Measurements from ENCODE around the gene TM4SF5.

TM4SF5 gene

GRCh38 chr17:4786516-4786915 is 14.8 kb downstream of the TM4SF5 start:
- Histone ChIP-seq H3K9me3 (no peaks in the 10 kb centered on the region), H3K27ac (no peak overlapping the region), H3K4me3 (ENCODE audit: low read depth in 1 of 2, low read length in 1 of 2) (no peak overlapping the region), H3K27me3 (peaks cover 96% of the 10 kb centered on the region), H3K36me3 (no peaks in the 10 kb centered on the region), H3K4me1 (ENCODE audit: control insufficient read depth in 1 of 2, insufficient read depth in 1 of 2, low read depth in 1 of 2, low read length in 1 of 2) (peaks cover 24 to 34% of the 10 kb centered on the region in 2 experiments)
- TF ChIP-seq CTCF (IDR thresholded peaks at IDR 0.05): no peak

- Histone ChIP-seq H3K9me3 (no peaks in the 10 kb centered on the region), H3K27ac (no peak overlapping the region), H3K36me3 (no peaks in the 10 kb centered on the region), H3K4me1 (ENCODE audit: control insufficient read depth in 1 of 2, insufficient read depth in 1 of 2, low read depth in 1 of 2, low read length in 1 of 2) (peaks cover 24 to 34% of the 10 kb centered on the region in 2 experiments), H3K4me3 (ENCODE audit: low read depth in 1 of 2, low read length in 1 of 2) (no peak overlapping the region), H3K27me3 (peaks cover 96% of the 10 kb centered on the region)
- TF ChIP-seq CTCF (IDR thresholded peaks at IDR 0.05): no peak
Observed at GRCh38 chr17:4788159-4788806, 16.6 kb downstream of the TM4SF5 start.

- H3K4me1 ChIP-seq (ENCODE audit: control insufficient read depth in 1 of 2, insufficient read depth in 1 of 2, low read depth in 1 of 2, low read length in 1 of 2): peaks cover 24 to 34% of the 10 kb centered on the region in 2 experiments
- TF ChIP-seq CTCF (IDR thresholded peaks at IDR 0.05): no peak
- peaks cover 96% of the 10 kb centered on the region for H3K27me3 ChIP-seq
Observed at GRCh38 chr17:4788807-4789700, 17.4 kb downstream of the TM4SF5 start, which contains the start of gene GLTPD2. TSS of gene GLTPD2 (plus strand) at chr17:4788964. CDS start at chr17:4789012, 48 bp downstream.

GRCh38 chr17:4789701-4789950 is 17.9 kb downstream of the TM4SF5 start:
- Histone ChIP-seq H3K4me3 (ENCODE audit: low read depth in 1 of 2, low read length in 1 of 2) (peak overlapping the region; percentile 79 to 84), H3K9me3 (no peaks in the 10 kb centered on the region), H3K36me3 (no peaks in the 10 kb centered on the region), H3K4me1 (ENCODE audit: control insufficient read depth in 1 of 2, insufficient read depth in 1 of 2, low read depth in 1 of 2, low read length in 1 of 2) (peaks cover 24 to 34% of the 10 kb centered on the region in 2 experiments), H3K27me3 (peaks cover 92% of the 10 kb centered on the region), H3K27ac (peak overlapping the region; percentile 90)
- no peak for TF ChIP-seq CTCF (IDR thresholded peaks at IDR 0.05)

More at GRCh38 chr17:4788807-4789700, 17.4 kb downstream of the TM4SF5 start, which contains the start of gene GLTPD2:
- Histone ChIP-seq H3K36me3 (no peaks in the 10 kb centered on the region), H3K27ac (peak within 1 kb of the TSS; percentile 90), H3K4me3 (ENCODE audit: low read depth in 1 of 2, low read length in 1 of 2) (peak within 1 kb of the TSS; percentile 79 to 84), H3K9me3 (no peaks in the 10 kb centered on the region)

GRCh38 chr17:4789951-4790704 is 18.4 kb downstream of the TM4SF5 start:
- Histone ChIP-seq H3K27ac (peak overlapping the region; percentile 90), H3K36me3 (no peaks in the 10 kb centered on the region), H3K4me1 (ENCODE audit: control insufficient read depth in 1 of 2, insufficient read depth in 1 of 2, low read depth in 1 of 2, low read length in 1 of 2) (peaks cover 24 to 34% of the 10 kb centered on the region in 2 experiments), H3K4me3 (ENCODE audit: low read depth in 1 of 2, low read length in 1 of 2) (peak overlapping the region; percentile 79 to 84), H3K9me3 (no peaks in the 10 kb centered on the region), H3K27me3 (peaks cover 87% of the 10 kb centered on the region)
- peak; percentile 92 for TF ChIP-seq CTCF (IDR thresholded peaks at IDR 0.05)

Data from neutrophil (primary cell).